Uterus (tissue), 2 donors: Measurements from ENCODE around the gene TFF2.

ENCODE experiments used
- CTCF ChIP-seq, 4 experiments: fragments of 200-600 bp in 2 of 4; fragments of 450-650 bp in 2 of 4; sonication (generic) in 2 of 4; IDR thresholded peaks; one replicate each; pipeline ENCODE4 v1.5.1; 2016 to 2019; ENCODE audit warnings: antibody characterized with exemption in 4 of 4, mild to moderate bottlenecking in 2 of 4, moderate library complexity in 1 of 4
- POLR2A ChIP-seq, 2 donors: fragments of 450-650 bp; IDR thresholded peaks; one replicate each; pipeline ENCODE4 v1.6.1; 2016; ENCODE audit warnings: antibody characterized with exemption in 2 of 2, mild to moderate bottlenecking in 1 of 2, moderate library complexity in 1 of 2

GRCh38 chr21:42362198-42362597 is 11.4 kb upstream of the TFF2 start:
- TF ChIP-seq POLR2A (IDR thresholded peaks at IDR 0.05) (no peak), CTCF (IDR thresholded peaks at IDR 0.05) (no peak)
